DOHH2 (cell line): ENCODE results near the gene B4GALT5.

Experiments used
- H3F3A ChIP-seq: fragments of 200-600 bp; sonication (generic), shearing (Covaris generic); 2 replicates; pipeline ENCODE4 v1.6.0; 2016; ENCODE audit warnings: antibody characterized with exemption, mild to moderate bottlenecking; ENCODE audit not compliant: control insufficient read depth, insufficient read depth
- H3K27ac ChIP-seq: fragments of 200-600 bp; sonication (generic); 2 replicates; pipeline ENCODE4 v1.5.1; 2014; ENCODE audit warnings: low read depth, mild to moderate bottlenecking, low read length, moderate library complexity
- H3K27me3 ChIP-seq: fragments of 200-600 bp; sonication (generic); 2 replicates; pipeline ENCODE4 v1.6.1; 2014; ENCODE audit warnings: mild to moderate bottlenecking, low read length, mixed read lengths; ENCODE audit not compliant: control insufficient read depth
- H3K36me3 ChIP-seq: fragments of 200-600 bp; sonication (generic); 2 replicates; pipeline ENCODE4 v1.6.1; 2014; ENCODE audit warnings: mild to moderate bottlenecking, low read length, moderate library complexity, mixed read lengths; ENCODE audit not compliant: control insufficient read depth
- H3K4me1 ChIP-seq: fragments of 200-600 bp; sonication (generic); 2 replicates; pipeline ENCODE4 v1.6.1; 2014; ENCODE audit warnings: mild to moderate bottlenecking, low read length, mixed read lengths; ENCODE audit not compliant: control insufficient read depth
- H3K4me2 ChIP-seq: fragments of 200-600 bp; sonication (generic); 2 replicates; pipeline ENCODE4 v1.6.0; 2014; ENCODE audit warnings: mild to moderate bottlenecking, low read length, moderate library complexity
- H3K4me3 ChIP-seq: fragments of 200-600 bp; sonication (generic); 2 replicates; pipeline ENCODE4 v1.5.1; 2014; ENCODE audit warnings: mild to moderate bottlenecking, low read length, mixed read lengths
- H3K79me2 ChIP-seq: fragments of 200-600 bp; sonication (generic); 2 replicates; pipeline ENCODE4 v1.6.1; 2014; ENCODE audit warnings: mild to moderate bottlenecking, low read length, mixed read lengths; ENCODE audit not compliant: control insufficient read depth
- H3K9me2 ChIP-seq: fragments of 200-600 bp; sonication (generic); replicated peaks from 2 replicates; pipeline ENCODE4 v1.6.1; 2014; ENCODE audit warnings: mild to moderate bottlenecking, low read length, mixed read lengths; ENCODE audit not compliant: control insufficient read depth
- H3K9me3 ChIP-seq: fragments of 200-600 bp; sonication (generic); 2 replicates; pipeline ENCODE4 v1.6.1; 2014; ENCODE audit warnings: antibody characterized with exemption, low read length, mixed read lengths; ENCODE audit not compliant: control insufficient read depth, insufficient read depth
- H4K20me1 ChIP-seq: fragments of 200-600 bp; sonication (generic); 2 replicates; pipeline ENCODE4 v1.6.0; 2014; ENCODE audit warnings: low read depth, mild to moderate bottlenecking, antibody characterized with exemption, low read length, moderate library complexity; ENCODE audit not compliant: control insufficient read depth, insufficient read depth
- EZH2phosphoT487 ChIP-seq: fragments of 200-600 bp; sonication (generic); IDR thresholded peaks from 2 replicates; pipeline ENCODE4 v1.6.1; 2017; ENCODE audit warnings: borderline replicate concordance, mild to moderate bottlenecking, antibody characterized with exemption, low read length, moderate library complexity, mixed read lengths
- TF ChIP-seq, protein P1 (sequence below): fragments of 200-600 bp; sonication (generic); IDR thresholded peaks from one replicate; pipeline ENCODE4 v1.5.1; 2014; ENCODE audit warnings: antibody characterized with exemption, mild to moderate bottlenecking, low read depth, low read length; ENCODE audit not compliant: poor library complexity, severe bottlenecking

Gene B4GALT5

DNA sequence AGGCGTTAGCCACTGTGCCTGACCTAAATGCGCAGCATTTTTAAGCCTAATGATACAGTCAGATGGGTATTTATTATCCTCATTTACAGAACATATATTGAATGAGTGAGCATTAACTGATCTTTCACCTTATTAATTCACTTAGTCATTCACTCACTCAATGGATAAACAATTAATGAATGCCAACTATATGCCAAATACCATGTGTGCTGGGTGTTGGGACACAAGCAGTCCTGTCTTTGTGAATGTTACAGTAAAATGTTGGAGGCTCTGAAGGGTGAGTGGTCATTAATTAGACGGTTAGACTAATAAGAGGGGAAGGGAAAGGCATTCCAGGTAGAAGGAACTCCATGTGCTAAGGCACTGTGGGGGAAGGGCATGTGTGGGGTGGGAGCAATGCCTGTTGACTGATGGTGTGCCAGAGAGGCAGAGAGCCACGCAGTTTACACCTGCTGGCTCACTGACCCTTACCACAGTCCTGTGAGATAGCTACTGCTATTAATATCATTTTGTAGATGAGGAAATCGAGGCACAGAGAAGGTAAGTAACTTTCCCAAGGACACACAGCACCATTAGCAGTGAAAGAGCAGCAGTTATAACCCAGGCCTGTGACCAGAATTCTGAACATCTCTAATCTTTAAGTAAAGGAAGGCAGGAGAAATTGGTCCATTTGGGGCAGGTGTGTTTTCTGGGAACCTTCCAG lies 38.7 kb upstream of the B4GALT5 start:
- Histone ChIP-seq H4K20me1 (no peaks in the 10 kb centered on the region), H3K9me3 (no peaks in the 10 kb centered on the region), H3K27ac (no peak overlapping the region), H3F3A (peaks cover 3% of the 10 kb centered on the region; the same call in 1 of the 2 replicates), H3K79me2 (no peaks in the 10 kb centered on the region), H3K4me2 (no peak overlapping the region), H3K36me3 (no peaks in the 10 kb centered on the region), H3K27me3 (peaks cover 9% of the 10 kb centered on the region), H3K9me2 (no peaks in the 10 kb centered on the region), H3K4me1 (peaks cover 28% of the 10 kb centered on the region), H3K4me3 (no peak overlapping the region)
- no peak for TF ChIP-seq EZH2phosphoT487
- TF ChIP-seq, protein P1, sequence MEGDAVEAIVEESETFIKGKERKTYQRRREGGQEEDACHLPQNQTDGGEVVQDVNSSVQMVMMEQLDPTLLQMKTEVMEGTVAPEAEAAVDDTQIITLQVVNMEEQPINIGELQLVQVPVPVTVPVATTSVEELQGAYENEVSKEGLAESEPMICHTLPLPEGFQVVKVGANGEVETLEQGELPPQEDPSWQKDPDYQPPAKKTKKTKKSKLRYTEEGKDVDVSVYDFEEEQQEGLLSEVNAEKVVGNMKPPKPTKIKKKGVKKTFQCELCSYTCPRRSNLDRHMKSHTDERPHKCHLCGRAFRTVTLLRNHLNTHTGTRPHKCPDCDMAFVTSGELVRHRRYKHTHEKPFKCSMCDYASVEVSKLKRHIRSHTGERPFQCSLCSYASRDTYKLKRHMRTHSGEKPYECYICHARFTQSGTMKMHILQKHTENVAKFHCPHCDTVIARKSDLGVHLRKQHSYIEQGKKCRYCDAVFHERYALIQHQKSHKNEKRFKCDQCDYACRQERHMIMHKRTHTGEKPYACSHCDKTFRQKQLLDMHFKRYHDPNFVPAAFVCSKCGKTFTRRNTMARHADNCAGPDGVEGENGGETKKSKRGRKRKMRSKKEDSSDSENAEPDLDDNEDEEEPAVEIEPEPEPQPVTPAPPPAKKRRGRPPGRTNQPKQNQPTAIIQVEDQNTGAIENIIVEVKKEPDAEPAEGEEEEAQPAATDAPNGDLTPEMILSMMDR = no peak

DNA sequence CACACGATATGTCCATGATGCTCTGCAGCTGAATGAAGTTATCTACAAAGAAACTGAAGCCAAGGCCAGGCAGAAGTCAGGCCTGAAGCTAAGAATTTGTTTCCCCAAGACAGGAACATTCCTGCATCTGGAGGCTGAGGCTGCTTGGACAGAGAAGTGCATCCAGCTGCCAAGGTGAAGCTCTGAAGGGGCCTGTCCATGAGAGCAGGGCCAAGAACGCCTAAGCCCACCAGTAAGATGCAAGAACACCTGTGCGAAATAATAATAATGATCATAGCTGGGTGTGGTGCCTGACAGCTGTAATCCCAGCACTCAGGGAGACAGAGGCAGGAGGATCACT lies 37.7 kb upstream of the B4GALT5 start:
- Histone ChIP-seq H3K4me2 (peak overlapping the region; percentile 64), H3K79me2 (no peaks in the 10 kb centered on the region), H3K36me3 (no peaks in the 10 kb centered on the region), H3K4me1 (peaks cover 28% of the 10 kb centered on the region), H4K20me1 (no peaks in the 10 kb centered on the region), H3K27ac (no peak overlapping the region), H3F3A (peaks cover 3% of the 10 kb centered on the region; the same call in 1 of the 2 replicates), H3K9me3 (no peaks in the 10 kb centered on the region), H3K9me2 (no peaks in the 10 kb centered on the region), H3K27me3 (peaks cover 4% of the 10 kb centered on the region; the same call in 1 of the 2 replicates), H3K4me3 (no peak overlapping the region)
- TF ChIP-seq, protein P1 = no peak
- no peak for TF ChIP-seq EZH2phosphoT487

DNA sequence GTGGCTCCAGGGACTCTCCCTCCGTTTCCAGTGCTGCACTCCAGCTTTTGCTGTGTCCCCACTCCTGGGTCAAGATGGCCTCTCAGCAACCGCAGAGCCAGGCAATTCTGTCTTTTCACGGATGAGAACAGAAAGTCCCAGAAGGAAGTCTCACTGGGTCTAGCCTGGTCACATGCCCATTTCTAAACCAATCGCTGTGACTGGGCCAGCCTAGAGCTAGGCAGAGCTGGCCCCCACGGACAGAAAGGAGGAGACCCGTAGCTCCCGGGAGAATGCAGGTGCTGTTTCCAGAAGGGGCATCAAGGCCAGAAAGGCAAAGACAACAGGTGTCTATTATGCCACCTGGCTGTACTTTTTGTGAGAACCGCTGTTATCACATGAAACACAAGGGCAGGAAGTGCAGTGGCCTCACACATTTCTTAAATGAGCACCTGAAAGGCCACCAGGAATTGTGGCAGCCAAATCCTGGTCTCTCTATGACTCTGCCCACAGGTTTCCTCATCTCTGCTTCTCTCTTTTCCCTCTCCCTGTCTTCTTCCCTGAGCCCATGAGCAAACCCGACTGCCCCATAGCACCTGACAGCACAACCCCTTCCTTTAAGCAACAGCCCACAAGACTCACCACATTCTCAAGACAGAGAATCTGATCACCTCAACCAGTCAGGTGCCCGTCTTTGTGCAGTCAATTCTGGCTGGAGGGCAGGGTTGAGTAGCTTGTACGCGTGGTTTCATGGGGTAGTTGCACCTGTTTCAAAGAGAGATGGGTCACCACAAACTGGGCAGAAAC lies 37.1 kb upstream of the B4GALT5 start:
- Histone ChIP-seq H3K27ac (no peak overlapping the region), H3K36me3 (no peaks in the 10 kb centered on the region)
- no peak for TF ChIP-seq EZH2phosphoT487
- TF ChIP-seq, protein P1 = no peak

More for the DNA sequence above, 37.1 kb upstream of the B4GALT5 start:
- Histone ChIP-seq H3K4me1 (peaks cover 28% of the 10 kb centered on the region), H4K20me1 (no peaks in the 10 kb centered on the region), H3F3A (peaks cover 3% of the 10 kb centered on the region; the same call in 1 of the 2 replicates), H3K79me2 (no peaks in the 10 kb centered on the region), H3K4me2 (peak overlapping the region; percentile 64), H3K9me2 (no peaks in the 10 kb centered on the region), H3K9me3 (no peaks in the 10 kb centered on the region), H3K4me3 (peak overlapping the region; percentile 44), H3K27me3 (no peaks in the 10 kb centered on the region)
